ENCODE results near the gene PAPSS2. TPM values are rescaled to one million over a fixed set of nuclear protein-coding genes. Genes with fewer than 3 reads are reported as not detected.
"Not testable (repeated sequence)": the region's sequence is repeated elsewhere in the genome, so short reads cannot be mapped to it uniquely, and the experiment has no call there.

The PAPSS2 gene
- total RNA-seq, 1 donor from 2014 or later = not detected

DNA sequence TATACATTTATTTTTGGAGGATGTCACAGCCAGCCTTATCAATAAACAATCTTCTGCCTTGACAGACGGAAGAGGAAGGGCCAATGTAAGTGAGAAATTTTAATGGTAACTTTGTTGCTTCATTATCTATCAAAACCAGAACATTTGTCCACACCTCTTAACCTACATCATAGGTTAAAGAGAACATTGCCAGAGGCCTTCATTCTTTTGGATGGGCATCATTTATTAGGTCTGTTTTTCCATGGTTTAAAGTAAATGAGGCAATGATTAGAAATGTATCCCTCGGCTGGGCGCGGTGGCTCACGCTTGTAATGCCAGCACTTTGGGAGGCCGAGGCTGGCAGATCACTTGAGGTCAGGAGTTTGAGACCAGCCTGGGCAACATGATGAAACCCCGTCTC is 29.5 kb upstream of the PAPSS2 start:
- Mint-ChIP-seq H3K9me3 (peaks cover 4% of the 10 kb centered on the region), H3K4me1 (no peaks in the 10 kb centered on the region), H3K4me3 (no peak overlapping the region), H3K27me3 (peaks cover 7% of the 10 kb centered on the region), H3K27ac (no peak overlapping the region), H3K36me3 (ENCODE audit: low read depth) (no peaks in the 10 kb centered on the region)
- intact Hi-C loops (cut with micrococcal nuclease) = no loop called here
- DNase-seq = no peak

DNA sequence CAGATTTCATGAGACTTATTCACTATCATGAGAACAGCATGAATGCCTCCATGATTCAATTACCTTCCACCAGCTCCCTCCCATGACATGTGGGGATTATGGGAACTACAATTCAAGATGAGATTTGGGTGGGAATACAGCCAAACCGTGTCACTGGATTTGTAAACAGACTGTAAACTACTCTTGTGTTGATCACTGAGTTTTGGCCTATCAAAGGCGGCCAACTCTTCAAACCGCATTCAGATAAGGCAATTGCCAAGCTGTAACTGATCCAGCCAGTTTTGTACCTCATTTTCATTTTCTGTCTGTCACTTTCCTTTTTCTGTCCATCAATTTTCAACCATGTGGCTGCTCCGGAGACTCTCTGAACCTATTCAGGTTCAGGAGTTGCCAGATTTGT is 27.2 kb upstream of the PAPSS2 start:
- H3K9me3 Mint-ChIP-seq = peaks cover 13% of the 10 kb centered on the region
- H3K27ac Mint-ChIP-seq = no peak overlapping the region
- H3K27me3 Mint-ChIP-seq = peaks cover 4% of the 10 kb centered on the region
- H3K4me3 Mint-ChIP-seq = no peak overlapping the region
- no peak for DNase-seq
- peaks cover 12% of the 10 kb centered on the region for H3K4me1 Mint-ChIP-seq
- no peaks in the 10 kb centered on the region for H3K36me3 Mint-ChIP-seq (ENCODE audit: low read depth)
- intact Hi-C loops (cut with micrococcal nuclease) = no loop called here

DNA sequence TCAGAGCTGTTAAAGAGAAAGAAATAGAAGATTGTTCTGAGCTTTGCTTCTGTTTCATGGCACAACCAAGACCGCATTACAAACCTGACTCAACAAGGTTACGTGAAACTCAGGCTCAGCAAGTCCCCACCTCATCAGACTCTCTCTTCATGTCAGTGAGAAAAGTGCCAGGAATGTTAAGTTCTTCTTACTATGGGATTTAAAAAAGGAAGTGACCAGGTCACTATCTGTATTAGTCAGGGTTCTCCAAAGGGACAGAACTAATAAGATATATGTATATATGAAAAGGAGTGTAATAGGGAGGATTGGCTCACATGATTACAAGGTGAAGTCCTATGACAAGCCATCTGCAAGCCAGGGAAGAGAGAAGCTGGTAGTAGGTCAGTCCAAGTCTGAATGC is 25.4 kb upstream of the PAPSS2 start:
- Mint-ChIP-seq H3K27ac (no peak overlapping the region), H3K9me3 (peaks cover 15% of the 10 kb centered on the region), H3K36me3 (ENCODE audit: low read depth) (no peaks in the 10 kb centered on the region), H3K27me3 (peaks cover 4% of the 10 kb centered on the region), H3K4me3 (no peak overlapping the region), H3K4me1 (peaks cover 12% of the 10 kb centered on the region)
- intact Hi-C loops (cut with micrococcal nuclease) = no loop called here
- no peak for DNase-seq

DNA sequence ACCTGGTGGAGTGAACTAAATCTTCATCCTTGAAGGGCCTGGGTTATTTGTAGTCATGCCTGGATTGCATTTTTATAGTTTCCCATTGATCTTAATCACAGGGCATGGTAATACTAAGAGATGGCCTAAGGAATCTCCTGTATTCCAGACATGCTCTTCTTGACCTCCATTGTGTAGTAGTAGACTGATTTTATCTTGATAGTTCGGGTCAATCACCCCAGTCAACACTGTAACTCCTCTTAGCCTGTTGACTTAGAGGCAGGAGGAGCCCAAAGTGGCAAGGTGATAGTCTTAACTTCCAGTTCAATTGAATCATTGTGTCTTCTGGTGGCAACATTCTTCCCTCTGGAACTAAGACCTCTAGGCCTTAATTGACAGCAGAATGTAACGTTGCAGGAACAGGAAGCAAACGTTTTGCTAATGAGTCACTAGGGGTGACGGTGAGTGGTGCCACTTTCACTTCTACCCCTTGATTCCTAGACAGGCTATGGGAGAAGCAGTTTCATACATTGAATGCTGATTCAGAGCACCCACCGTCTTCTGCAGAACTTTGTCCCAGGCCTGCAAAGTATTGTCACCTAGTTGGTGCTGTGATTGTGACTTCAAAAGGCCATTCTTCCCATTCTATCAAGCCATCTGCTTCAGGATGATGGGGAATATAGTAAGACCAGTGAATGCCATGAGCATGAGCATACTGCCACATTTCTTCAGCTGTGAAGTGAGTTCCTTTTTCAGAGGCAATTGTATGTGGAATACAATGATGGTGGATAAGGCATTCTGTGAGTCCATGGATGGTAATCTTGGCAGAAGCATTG is 24.0 kb upstream of the PAPSS2 start:
- peaks cover 12% of the 10 kb centered on the region for H3K4me1 Mint-ChIP-seq
- peaks cover 15% of the 10 kb centered on the region for H3K9me3 Mint-ChIP-seq
- peaks cover 4% of the 10 kb centered on the region for H3K27me3 Mint-ChIP-seq
- intact Hi-C loops (cut with micrococcal nuclease) = no loop called here
- no peak overlapping the region for H3K4me3 Mint-ChIP-seq
- no peak overlapping the region for H3K27ac Mint-ChIP-seq
- DNase-seq = peak; percentile 72
- H3K36me3 Mint-ChIP-seq (ENCODE audit: low read depth) = no peaks in the 10 kb centered on the region

DNA sequence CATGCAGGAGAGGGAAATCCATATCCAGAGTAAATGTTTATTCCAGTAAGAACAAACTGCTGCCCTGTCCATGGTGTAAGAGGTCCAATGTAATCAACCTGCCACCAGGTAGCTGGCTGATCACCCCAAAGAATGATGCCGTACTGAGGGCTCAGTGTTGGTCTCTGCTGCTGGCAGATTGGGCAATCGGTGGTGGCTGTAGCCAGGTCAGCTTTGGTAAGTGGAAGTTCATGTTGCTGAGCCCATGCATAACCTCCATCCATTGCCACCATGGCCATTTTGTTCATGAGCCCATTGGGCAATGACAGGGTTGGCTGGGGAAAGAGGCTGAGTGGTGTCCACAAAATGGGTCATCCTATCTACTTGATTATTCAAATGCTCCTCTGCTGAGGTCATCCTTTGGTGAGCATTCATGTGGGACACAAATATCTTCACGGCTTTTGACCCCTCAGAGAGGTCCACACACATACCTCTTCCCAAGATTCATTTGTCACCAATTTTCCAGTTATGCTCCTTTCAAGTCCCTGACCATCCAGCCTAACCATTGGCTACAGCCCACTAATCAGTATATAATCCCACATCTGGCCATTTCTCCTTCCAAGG is 23.3 kb upstream of the PAPSS2 start:
- Mint-ChIP-seq H3K4me3 (no peak overlapping the region), H3K9me3 (peaks cover 15% of the 10 kb centered on the region), H3K4me1 (peaks cover 12% of the 10 kb centered on the region), H3K27me3 (no peaks in the 10 kb centered on the region), H3K27ac (no peak overlapping the region), H3K36me3 (ENCODE audit: low read depth) (no peaks in the 10 kb centered on the region)
- no peak for DNase-seq
- intact Hi-C loops (cut with micrococcal nuclease) = no loop called here

DNA sequence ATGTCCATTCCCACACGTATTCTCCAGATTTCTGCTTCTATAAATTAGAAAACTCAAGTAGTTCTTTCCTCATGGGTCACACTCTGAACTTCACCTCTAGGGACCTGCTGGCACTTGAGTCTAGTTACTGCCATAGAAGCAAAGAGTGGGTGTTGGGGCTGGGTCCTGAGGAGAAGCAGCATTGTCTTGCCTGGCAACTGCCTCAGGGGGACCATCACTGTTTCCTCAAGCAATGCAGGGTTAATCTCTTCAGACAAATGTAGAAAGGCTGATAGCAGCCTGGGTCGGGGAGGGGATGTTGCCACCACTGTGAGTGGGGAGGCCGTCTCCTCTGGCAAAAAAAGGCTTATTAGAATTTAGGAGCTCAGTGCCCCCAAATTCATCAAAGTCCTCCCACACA is 20.2 kb upstream of the PAPSS2 start:
- peaks cover 12% of the 10 kb centered on the region for H3K4me1 Mint-ChIP-seq
- DNase-seq = no peak
- no peak overlapping the region for H3K27ac Mint-ChIP-seq
- H3K36me3 Mint-ChIP-seq (ENCODE audit: low read depth) = no peaks in the 10 kb centered on the region
- intact Hi-C loops (cut with micrococcal nuclease) = no loop called here
- no peaks in the 10 kb centered on the region for H3K27me3 Mint-ChIP-seq
- H3K4me3 Mint-ChIP-seq = no peak overlapping the region
- H3K9me3 Mint-ChIP-seq = peaks cover 16% of the 10 kb centered on the region

DNA sequence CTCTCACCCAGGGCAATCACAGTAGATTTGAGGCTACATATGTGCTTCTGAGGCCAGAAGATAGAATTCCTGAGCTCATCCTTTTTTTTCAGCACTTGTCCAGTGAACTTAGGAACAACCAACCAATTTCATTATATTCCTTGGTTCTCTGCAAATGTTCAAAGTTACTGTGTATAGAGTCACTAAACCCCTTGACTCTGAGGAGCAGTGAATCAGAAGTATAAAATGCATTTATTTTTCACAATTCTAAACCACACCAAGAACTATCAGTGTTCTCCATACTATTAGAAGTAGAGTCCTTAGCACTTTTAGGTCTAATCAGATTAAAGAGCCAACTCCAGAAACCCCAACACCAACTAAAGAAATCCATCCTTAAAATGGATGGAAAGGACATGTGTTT is 19.6 kb upstream of the PAPSS2 start:
- Mint-ChIP-seq H3K36me3 (ENCODE audit: low read depth) (no peaks in the 10 kb centered on the region), H3K9me3 (peaks cover 16% of the 10 kb centered on the region), H3K27me3 (no peaks in the 10 kb centered on the region), H3K27ac (no peak overlapping the region), H3K4me1 (peaks cover 16% of the 10 kb centered on the region), H3K4me3 (no peak overlapping the region)
- intact Hi-C loops (cut with micrococcal nuclease) = no loop called here
- DNase-seq = no peak

DNA sequence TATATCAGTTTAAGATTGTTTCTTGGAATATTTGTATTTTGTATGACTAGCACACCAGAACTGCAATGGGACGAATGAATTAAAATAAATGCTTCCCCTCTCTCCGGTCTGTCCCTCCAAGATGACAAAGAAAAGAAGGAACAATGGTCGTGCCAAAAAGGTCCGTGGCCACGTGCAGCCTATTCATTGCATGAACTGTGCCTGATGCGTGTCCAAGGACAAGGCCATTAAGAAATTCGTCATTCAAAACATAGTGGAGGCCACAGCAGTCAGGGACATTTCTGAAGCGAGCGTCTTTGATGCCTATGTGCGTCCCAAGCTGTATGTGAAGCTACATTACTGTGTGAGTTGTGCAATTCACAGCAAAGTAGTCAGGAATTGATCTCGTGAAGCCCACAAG is 17.2 kb upstream of the PAPSS2 start:
- Mint-ChIP-seq H3K27me3 (no peaks in the 10 kb centered on the region), H3K4me3 (no peak overlapping the region), H3K27ac (no peak overlapping the region), H3K4me1 (peaks cover 5% of the 10 kb centered on the region), H3K9me3 (peaks cover 13% of the 10 kb centered on the region), H3K36me3 (ENCODE audit: low read depth) (no peaks in the 10 kb centered on the region)
- intact Hi-C loops (cut with micrococcal nuclease) = no loop called here
- DNase-seq = no peak

DNA sequence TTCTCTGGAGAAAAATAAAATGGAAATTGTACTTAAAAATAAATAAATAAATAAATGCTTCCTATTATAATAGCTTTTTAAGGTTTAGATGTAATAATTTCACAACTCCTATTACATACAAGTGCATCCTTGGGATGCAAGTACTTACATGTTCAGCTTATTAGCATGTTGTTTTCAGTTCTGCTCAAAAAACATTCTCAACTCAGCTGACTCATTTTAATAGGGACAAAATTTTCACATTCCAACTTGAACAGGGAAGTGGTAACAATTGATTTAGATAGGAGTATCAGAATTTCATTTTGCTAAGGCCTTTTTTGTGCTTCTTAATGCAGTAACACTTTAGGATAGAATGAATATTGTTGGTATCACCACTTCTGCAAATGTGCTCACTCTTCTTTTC is 16.7 kb upstream of the PAPSS2 start:
- DNase-seq = no peak
- H3K9me3 Mint-ChIP-seq = peaks cover 13% of the 10 kb centered on the region
- H3K27ac Mint-ChIP-seq = no peak overlapping the region
- intact Hi-C loops (cut with micrococcal nuclease) = no loop called here
- H3K36me3 Mint-ChIP-seq (ENCODE audit: low read depth) = no peaks in the 10 kb centered on the region
- H3K4me1 Mint-ChIP-seq = peaks cover 5% of the 10 kb centered on the region
- H3K4me3 Mint-ChIP-seq = no peak overlapping the region
- no peaks in the 10 kb centered on the region for H3K27me3 Mint-ChIP-seq

DNA sequence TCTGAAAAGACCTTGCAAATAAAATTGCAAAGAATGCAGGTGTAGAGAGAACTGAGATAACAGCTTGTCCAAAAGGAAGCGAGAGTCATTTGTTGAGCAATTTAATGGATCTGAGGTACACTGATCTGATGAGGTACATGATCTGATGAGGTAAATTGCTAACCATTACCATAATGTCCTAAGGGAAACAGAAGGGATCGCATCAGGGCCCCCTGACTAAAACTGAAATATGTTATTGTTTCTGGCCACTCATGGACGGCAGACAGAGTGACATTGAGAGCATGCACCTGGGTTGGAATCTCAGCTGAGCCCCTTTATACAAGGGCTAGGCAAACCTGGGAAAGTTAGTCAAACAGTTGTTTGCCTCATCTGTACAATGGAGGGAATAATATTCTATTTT is 15.8 kb upstream of the PAPSS2 start:
- DNase-seq = no peak
- Mint-ChIP-seq H3K36me3 (ENCODE audit: low read depth) (no peaks in the 10 kb centered on the region), H3K27me3 (no peaks in the 10 kb centered on the region), H3K9me3 (peaks cover 10% of the 10 kb centered on the region), H3K4me3 (no peak overlapping the region), H3K27ac (no peak overlapping the region), H3K4me1 (peaks cover 5% of the 10 kb centered on the region)
- intact Hi-C loops (cut with micrococcal nuclease) = loop anchor here (1.0 kb wide), 1 partner anchor 19 kb away; no protein-coding TSS in a partner anchor

DNA sequence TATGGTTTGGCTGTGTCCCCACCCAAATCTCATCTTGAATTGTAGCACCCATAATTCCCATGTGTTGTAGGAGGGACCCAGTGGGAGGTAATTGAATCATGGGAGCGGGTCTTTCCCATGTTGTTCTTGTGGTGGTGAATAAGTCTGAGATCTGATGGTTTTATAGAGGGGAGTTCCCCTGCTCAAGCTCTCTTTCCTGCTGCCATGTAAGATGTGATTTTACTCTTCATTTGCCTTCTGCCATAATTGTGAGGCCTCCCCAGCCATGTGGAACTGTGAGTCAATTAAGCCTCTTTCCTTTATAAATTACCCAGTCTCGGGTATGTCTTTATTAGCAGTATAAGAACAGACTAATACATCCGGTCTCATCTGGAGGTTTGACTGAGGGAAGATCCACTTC is 15.2 kb upstream of the PAPSS2 start:
- Mint-ChIP-seq H3K27ac (peak overlapping the region; percentile 3), H3K9me3 (peaks cover 10% of the 10 kb centered on the region)
- not testable (repeated sequence) for H3K4me1 Mint-ChIP-seq; H3K4me3 Mint-ChIP-seq; DNase-seq; H3K27me3 Mint-ChIP-seq; H3K36me3 Mint-ChIP-seq (ENCODE audit: low read depth)
- intact Hi-C loops (cut with micrococcal nuclease) = loop anchor here (1.0 kb wide), 1 partner anchor 19 kb away; no protein-coding TSS in a partner anchor

DNA sequence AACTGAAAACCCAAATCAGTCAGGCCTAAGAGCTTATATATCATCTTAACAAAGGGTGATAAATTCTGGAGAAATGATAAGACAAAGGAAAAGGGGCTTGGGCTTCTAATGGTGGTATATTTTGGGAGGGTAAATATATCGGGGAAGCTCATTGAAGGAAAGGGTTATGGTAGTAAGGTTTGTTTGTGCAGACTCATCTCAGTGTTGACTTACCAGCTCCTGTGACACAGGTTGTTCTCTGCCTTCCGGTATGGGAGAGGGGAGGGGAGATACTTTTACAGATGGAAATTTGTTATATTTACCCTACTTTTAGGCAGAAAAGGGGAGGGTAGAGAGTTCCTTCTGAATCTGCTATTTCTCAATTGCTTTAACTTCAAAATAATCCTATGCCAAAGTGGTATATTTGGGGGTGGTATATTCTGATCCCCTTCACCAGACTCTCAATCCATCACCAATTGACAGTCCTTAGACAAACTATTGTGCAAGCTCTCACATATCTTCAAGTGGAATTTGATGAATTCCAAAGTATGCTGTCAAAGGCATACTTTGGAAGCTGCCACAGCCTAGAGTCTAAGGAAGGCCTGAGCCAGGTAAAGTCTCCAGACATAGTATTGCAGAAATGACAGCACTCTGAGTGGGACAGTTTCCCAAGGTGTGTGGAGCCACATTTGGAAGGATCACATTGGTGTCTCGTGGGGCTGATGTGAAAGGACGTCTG is 13.3 kb upstream of the PAPSS2 start:
- intact Hi-C loops (cut with micrococcal nuclease) = no loop called here
- Mint-ChIP-seq H3K27me3 (no peaks in the 10 kb centered on the region), H3K27ac (peak overlapping the region; percentile 74), H3K36me3 (ENCODE audit: low read depth) (no peaks in the 10 kb centered on the region), H3K9me3 (peaks cover 10% of the 10 kb centered on the region), H3K4me1 (peaks cover 5% of the 10 kb centered on the region), H3K4me3 (no peak overlapping the region)
- no peak for DNase-seq

DNA sequence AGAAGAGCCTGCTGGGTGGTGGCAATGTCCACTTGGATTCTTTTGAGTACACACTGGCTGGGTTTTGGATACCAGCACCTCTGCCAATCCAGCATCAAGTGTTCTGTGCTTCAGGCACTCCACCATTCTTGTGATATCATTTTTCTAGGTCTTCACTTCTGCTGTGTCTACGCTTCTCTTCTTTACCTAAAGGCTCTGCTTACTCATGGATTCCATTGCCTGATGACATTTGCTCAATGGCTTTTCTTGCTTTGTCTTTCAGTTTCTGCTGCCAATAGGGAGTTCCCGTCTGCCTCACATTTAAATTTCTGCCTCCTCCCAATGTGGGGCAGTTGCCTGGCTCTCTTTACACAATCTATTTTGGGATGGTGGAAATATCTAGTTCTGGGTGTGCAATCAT is 12.7 kb upstream of the PAPSS2 start:
- Mint-ChIP-seq H3K9me3 (peaks cover 10% of the 10 kb centered on the region), H3K36me3 (ENCODE audit: low read depth) (no peaks in the 10 kb centered on the region), H3K27me3 (peaks cover 4% of the 10 kb centered on the region), H3K4me1 (peaks cover 5% of the 10 kb centered on the region), H3K4me3 (no peak overlapping the region), H3K27ac (peak overlapping the region; percentile 74)
- no peak for DNase-seq
- intact Hi-C loops (cut with micrococcal nuclease) = no loop called here
